Dendritic cell treated with granulocyte-macrophage colony-stimulating factor and Interleukin-4, amounts not matched to agents 40 ng/mL and 50 ng/mL, for 4 days (primary cell): ENCODE data around the gene PDIA2.
"Not testable (repeated sequence)": the region's sequence is repeated elsewhere in the genome, so short reads cannot be mapped to it uniquely, and the experiment has no call there.

Source experiments
- H3K27ac Mint-ChIP-seq: one replicate; pipeline ENCODE4 v1.8.0; 2022; ENCODE audit warnings: mild to moderate bottlenecking, mixed read lengths
- H3K27me3 Mint-ChIP-seq: one replicate; pipeline ENCODE4 v1.8.0; 2022; ENCODE audit warnings: mild to moderate bottlenecking, mixed read lengths
- H3K36me3 Mint-ChIP-seq: one replicate; pipeline ENCODE4 v1.8.0; 2022; ENCODE audit warnings: low read depth, mixed read lengths
- H3K4me1 Mint-ChIP-seq: one replicate; pipeline ENCODE4 v1.8.0; 2022; ENCODE audit warnings: low read depth, mixed read lengths
- H3K4me3 Mint-ChIP-seq: one replicate; pipeline ENCODE4 v1.8.0; 2022; ENCODE audit warnings: mild to moderate bottlenecking, moderate library complexity, mixed read lengths
- H3K9me3 Mint-ChIP-seq: one replicate; pipeline ENCODE4 v1.8.0; 2022; ENCODE audit warnings: mixed read lengths
- intact Hi-C: fragments of 100-400 bp; cut with micrococcal nuclease; formaldehyde crosslinking; loops from one replicate; pipeline ENCODE4 v1.15.0; 2022

The PDIA2 gene

GRCh38 chr16:331181-331814, 48.3 kb downstream of the PDIA2 start:
- intact Hi-C loops: not testable (repeated sequence)
- peaks cover 75% of the 10 kb centered on the region for H3K4me1 Mint-ChIP-seq

DNA sequence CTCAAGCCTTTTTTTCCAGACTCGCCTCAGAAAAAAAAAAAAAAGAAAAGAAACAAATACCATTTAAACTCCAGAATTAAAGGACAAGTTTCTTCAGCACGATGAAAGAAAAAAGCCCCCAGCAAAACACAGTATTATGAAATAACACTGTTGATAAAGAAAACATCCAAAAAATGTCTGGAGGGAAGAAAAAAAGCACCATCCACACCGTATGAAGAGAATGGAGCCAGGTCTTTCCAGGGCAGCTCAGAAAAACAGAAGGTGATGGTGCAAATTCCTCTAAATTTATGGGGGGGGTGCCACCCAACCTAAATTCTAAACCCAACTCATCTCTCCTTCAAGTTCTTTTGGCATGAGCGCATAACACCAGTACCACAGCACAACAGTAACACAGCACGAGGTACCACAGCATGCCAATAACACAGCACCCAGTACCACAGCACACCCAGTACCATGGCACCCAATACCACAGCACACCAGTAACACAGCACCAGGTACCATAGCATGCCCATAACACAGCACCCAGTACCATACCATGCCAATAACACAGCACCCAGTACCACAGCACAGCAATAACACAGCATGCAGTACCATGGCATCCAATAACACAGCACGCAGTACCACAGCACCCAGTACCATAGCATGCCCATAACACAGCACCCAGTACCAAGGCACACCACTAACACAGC, 50.6 kb downstream of the PDIA2 start:
- peaks cover 15% of the 10 kb centered on the region for H3K36me3 Mint-ChIP-seq
- no peaks in the 10 kb centered on the region for H3K9me3 Mint-ChIP-seq
- H3K4me1 Mint-ChIP-seq: peaks cover 85% of the 10 kb centered on the region
- intact Hi-C loops: no loop called here
- H3K27me3 Mint-ChIP-seq: no peaks in the 10 kb centered on the region
- no peak overlapping the region for H3K27ac Mint-ChIP-seq
- no peak overlapping the region for H3K4me3 Mint-ChIP-seq

More at GRCh38 chr16:331181-331814, 48.3 kb downstream of the PDIA2 start:
- not testable (repeated sequence) for H3K9me3 Mint-ChIP-seq, H3K27me3 Mint-ChIP-seq, H3K4me3 Mint-ChIP-seq
- Mint-ChIP-seq H3K36me3 (peaks cover 15% of the 10 kb centered on the region), H3K27ac (peak overlapping the region; percentile 14)

GRCh38 chr16:334164-334832, 51.3 kb downstream of the PDIA2 start:
- Mint-ChIP-seq H3K36me3 (peaks cover 15% of the 10 kb centered on the region), H3K4me1 (peaks cover 83% of the 10 kb centered on the region)
- H3K4me3 Mint-ChIP-seq, H3K9me3 Mint-ChIP-seq, intact Hi-C loops, H3K27ac Mint-ChIP-seq, H3K27me3 Mint-ChIP-seq: not testable (repeated sequence)

- H3K27me3 Mint-ChIP-seq, intact Hi-C loops, H3K9me3 Mint-ChIP-seq, H3K4me3 Mint-ChIP-seq: not testable (repeated sequence)
- H3K4me1 Mint-ChIP-seq: peaks cover 89% of the 10 kb centered on the region
- H3K27ac Mint-ChIP-seq: peak overlapping the region; percentile 78
- peaks cover 12% of the 10 kb centered on the region for H3K36me3 Mint-ChIP-seq
Measured at GRCh38 chr16:334861-335632, 52.1 kb downstream of the PDIA2 start.

- H3K27me3 Mint-ChIP-seq: no peaks in the 10 kb centered on the region
- peak overlapping the region; percentile 58 for H3K4me3 Mint-ChIP-seq
Measured at GRCh38 chr16:336269-336668, 53.3 kb downstream of the PDIA2 start.

More at GRCh38 chr16:336269-336668, 53.3 kb downstream of the PDIA2 start:
- Mint-ChIP-seq H3K27ac (peak overlapping the region; percentile 78), H3K36me3 (peaks cover 6% of the 10 kb centered on the region), H3K4me1 (peaks cover 86% of the 10 kb centered on the region), H3K9me3 (no peaks in the 10 kb centered on the region)
- intact Hi-C loops: no loop called here
